Measurements from ENCODE around the gene DENND5B. TPM values are rescaled to one million over a fixed set of nuclear protein-coding genes. Genes with fewer than 3 reads are reported as not detected.

The DENND5B gene
- total and polyA plus RNA-seq, 7 donors, result 4.8 to 24.3 (median 13.6) TPM

DNA sequence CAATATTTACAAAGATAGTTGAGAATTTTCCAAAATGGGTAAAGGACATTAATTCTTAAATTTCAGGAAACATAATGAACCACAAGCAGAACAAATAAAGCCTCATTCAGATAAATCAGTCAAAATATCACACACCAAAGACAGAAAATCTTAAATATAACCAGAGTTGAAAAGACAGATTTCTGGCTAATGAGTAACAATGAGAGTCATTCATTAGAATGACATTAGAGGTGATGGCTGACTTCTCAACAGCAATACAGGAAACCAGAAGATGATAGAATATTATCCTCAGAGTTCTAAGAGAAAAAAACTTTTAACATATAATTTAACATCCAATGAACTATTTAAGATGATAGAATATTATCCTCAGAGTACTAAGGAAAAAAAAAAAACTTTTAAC is 124.2 kb downstream of the DENND5B start:
- no peak overlapping the region for H3K4me3 ChIP-seq
- H3K27me3 ChIP-seq (ENCODE audit: insufficient read depth in 3 of 3, low read length in 2 of 3), result no peaks in the 10 kb centered on the region
- intact Hi-C loops (cut with DNase I), result no loop called here
- TF ChIP-seq, protein P1, sequence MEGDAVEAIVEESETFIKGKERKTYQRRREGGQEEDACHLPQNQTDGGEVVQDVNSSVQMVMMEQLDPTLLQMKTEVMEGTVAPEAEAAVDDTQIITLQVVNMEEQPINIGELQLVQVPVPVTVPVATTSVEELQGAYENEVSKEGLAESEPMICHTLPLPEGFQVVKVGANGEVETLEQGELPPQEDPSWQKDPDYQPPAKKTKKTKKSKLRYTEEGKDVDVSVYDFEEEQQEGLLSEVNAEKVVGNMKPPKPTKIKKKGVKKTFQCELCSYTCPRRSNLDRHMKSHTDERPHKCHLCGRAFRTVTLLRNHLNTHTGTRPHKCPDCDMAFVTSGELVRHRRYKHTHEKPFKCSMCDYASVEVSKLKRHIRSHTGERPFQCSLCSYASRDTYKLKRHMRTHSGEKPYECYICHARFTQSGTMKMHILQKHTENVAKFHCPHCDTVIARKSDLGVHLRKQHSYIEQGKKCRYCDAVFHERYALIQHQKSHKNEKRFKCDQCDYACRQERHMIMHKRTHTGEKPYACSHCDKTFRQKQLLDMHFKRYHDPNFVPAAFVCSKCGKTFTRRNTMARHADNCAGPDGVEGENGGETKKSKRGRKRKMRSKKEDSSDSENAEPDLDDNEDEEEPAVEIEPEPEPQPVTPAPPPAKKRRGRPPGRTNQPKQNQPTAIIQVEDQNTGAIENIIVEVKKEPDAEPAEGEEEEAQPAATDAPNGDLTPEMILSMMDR (IDR thresholded peaks at IDR 0.05), result no peak
- no peak for ATAC-seq
- H3K36me3 ChIP-seq (ENCODE audit: insufficient read depth in 1 of 2, low read depth in 1 of 2), result peaks cover 0 to under 1% of the 10 kb centered on the region in 2 donors
- H3K4me1 ChIP-seq, result no peaks in the 10 kb centered on the region
- DNase-seq, result no peak
- no peaks in the 10 kb centered on the region for H3K9me3 ChIP-seq
- no peak overlapping the region for H3K27ac ChIP-seq

DNA sequence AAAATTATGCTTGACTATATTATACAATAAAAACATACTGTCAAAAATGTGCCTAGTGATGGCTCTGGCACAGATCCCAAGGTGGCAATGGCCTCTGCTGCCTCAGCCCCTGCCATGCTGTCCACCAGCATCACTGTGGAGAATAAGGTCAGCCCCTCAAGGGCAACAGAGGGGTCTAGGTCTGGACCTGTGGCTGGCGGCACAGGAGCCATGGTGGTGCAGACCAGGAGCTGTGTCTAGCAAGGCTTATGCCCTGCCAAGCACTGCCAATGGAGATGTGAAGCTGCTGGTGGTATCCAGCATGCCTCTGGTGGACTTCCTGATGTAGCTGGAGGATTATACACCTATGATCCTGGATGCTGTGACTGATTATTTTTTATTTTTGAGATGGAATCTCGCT is 125.9 kb downstream of the DENND5B start:
- H3K27ac ChIP-seq, result no peak overlapping the region
- WGBS, 3 donors, result 97 to 98% (median 97%) methylated on average over 2 of the region's 2 CpGs
- peaks cover 0 to 2% of the 10 kb centered on the region in 2 donors for H3K36me3 ChIP-seq (ENCODE audit: insufficient read depth in 1 of 2, low read depth in 1 of 2)
- DNase-seq, result no peak
- intact Hi-C loops (cut with DNase I), result no loop called here
- no peaks in the 10 kb centered on the region for H3K9me3 ChIP-seq
- no peaks in the 10 kb centered on the region for H3K27me3 ChIP-seq (ENCODE audit: insufficient read depth in 3 of 3, low read length in 2 of 3)
- H3K4me1 ChIP-seq, result no peaks in the 10 kb centered on the region
- TF ChIP-seq, protein P1 (IDR thresholded peaks at IDR 0.05), result no peak
- no peak for ATAC-seq
- no peak overlapping the region for H3K4me3 ChIP-seq

DNA sequence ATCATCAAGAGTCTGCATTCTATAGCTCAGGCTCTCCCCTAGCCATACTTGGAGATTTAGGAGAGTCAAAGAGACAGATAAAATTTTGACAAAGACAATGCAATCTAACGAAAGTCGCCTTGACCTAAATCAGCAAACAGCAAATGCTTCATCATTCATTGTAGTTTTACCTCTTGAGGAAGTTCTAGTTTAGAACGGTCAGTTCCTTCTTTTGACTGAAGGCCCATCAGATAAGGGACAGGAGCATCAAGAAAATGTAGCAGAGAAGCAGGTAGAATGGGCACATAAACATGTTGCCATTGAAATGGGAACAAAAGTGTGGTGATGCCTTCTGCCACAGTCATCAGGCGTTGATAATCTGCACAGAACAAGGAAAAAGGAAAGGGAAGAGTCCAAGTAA is 130.9 kb downstream of the DENND5B start:
- DNase-seq (no peak), ATAC-seq (no peak)
- Histone ChIP-seq H3K4me1 (no peaks in the 10 kb centered on the region), H3K4me3 (no peak overlapping the region), H3K27me3 (ENCODE audit: insufficient read depth in 3 of 3, low read length in 2 of 3) (no peaks in the 10 kb centered on the region), H3K9me3 (no peaks in the 10 kb centered on the region), H3K36me3 (ENCODE audit: insufficient read depth in 1 of 2, low read depth in 1 of 2) (peaks cover 0 to 16% of the 10 kb centered on the region in 2 donors), H3K27ac (no peak overlapping the region)
- WGBS, 3 donors, result 85 to 88% (median 87%) methylated on average over 4 of the region's 4 CpGs
- TF ChIP-seq, protein P1 (IDR thresholded peaks at IDR 0.05), result no peak
- intact Hi-C loops (cut with DNase I), result no loop called here

DNA sequence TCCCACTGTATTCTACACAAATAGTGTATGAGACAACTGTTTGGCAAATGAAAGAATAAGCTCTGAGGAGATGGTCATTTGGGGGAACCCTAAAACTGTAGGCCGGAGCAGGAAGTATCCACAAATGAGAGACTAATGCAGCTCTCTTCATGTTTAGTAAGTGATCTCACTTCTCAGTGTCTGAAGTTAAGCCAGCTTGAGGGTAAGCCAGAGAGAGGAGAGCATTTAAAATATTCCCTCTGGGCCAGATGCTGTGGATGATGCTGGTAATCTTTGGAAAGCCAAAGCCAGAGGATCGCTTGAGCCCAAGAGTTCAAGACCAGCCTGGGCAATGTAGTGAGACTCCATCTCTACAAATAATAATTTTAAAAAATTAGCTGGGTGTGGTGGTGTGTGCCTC is 134.4 kb downstream of the DENND5B start:
- WGBS, 3 donors, result 58 to 86% (median 65%) methylated on average over 2 of the region's 2 CpGs
- no peak overlapping the region for H3K27ac ChIP-seq
- H3K36me3 ChIP-seq (ENCODE audit: insufficient read depth in 1 of 2, low read depth in 1 of 2), result peaks cover 5 to 23% of the 10 kb centered on the region in 2 donors
- ATAC-seq (no peak), DNase-seq (no peak)
- no peaks in the 10 kb centered on the region for H3K27me3 ChIP-seq (ENCODE audit: insufficient read depth in 3 of 3, low read length in 2 of 3)
- intact Hi-C loops (cut with DNase I), result no loop called here
- H3K9me3 ChIP-seq, result no peaks in the 10 kb centered on the region
- no peaks in the 10 kb centered on the region for H3K4me1 ChIP-seq
- TF ChIP-seq, protein P1 (IDR thresholded peaks at IDR 0.05), result no peak
- no peak overlapping the region for H3K4me3 ChIP-seq

DNA sequence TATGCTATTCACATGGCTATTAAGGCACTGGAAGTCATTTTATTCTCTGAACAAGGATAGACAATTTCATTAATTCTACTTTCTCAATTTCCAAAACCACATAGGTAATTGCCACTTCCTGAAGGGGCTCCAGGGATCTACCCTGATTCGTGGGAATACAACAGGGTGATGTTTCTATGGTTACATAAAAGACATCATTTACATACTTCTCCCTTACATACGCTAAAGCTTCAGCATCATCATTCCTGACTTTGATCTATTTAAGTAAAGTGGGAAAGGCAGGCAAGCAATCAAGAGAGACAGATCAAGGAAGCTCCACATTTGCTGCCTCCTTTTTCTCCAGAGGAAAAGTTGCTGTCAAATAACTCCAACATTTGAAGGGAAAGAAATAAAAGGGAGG is 146.2 kb downstream of the DENND5B start:
- Histone ChIP-seq H3K36me3 (ENCODE audit: insufficient read depth in 1 of 2, low read depth in 1 of 2) (peaks cover 3 to 23% of the 10 kb centered on the region in 2 donors), H3K4me1 (no peaks in the 10 kb centered on the region), H3K27me3 (ENCODE audit: insufficient read depth in 3 of 3, low read length in 2 of 3) (no peaks in the 10 kb centered on the region), H3K9me3 (no peaks in the 10 kb centered on the region), H3K27ac (no peak overlapping the region), H3K4me3 (no peak overlapping the region)
- 74 to 77% (median 75%) methylated on average over 2 of the region's 2 CpGs for WGBS, 3 donors
- DNase-seq (no peak), ATAC-seq (no peak)
- TF ChIP-seq, protein P1 (IDR thresholded peaks at IDR 0.05), result no peak
- intact Hi-C loops (cut with DNase I), result no loop called here
